ENCODE data around the gene ECI2.

- TF ChIP-seq, protein P1, sequence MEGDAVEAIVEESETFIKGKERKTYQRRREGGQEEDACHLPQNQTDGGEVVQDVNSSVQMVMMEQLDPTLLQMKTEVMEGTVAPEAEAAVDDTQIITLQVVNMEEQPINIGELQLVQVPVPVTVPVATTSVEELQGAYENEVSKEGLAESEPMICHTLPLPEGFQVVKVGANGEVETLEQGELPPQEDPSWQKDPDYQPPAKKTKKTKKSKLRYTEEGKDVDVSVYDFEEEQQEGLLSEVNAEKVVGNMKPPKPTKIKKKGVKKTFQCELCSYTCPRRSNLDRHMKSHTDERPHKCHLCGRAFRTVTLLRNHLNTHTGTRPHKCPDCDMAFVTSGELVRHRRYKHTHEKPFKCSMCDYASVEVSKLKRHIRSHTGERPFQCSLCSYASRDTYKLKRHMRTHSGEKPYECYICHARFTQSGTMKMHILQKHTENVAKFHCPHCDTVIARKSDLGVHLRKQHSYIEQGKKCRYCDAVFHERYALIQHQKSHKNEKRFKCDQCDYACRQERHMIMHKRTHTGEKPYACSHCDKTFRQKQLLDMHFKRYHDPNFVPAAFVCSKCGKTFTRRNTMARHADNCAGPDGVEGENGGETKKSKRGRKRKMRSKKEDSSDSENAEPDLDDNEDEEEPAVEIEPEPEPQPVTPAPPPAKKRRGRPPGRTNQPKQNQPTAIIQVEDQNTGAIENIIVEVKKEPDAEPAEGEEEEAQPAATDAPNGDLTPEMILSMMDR (IDR thresholded peaks at IDR 0.05) = no peak
- TF ChIP-seq EZH2phosphoT487 (IDR thresholded peaks at IDR 0.05) = no peak
- TF ChIP-seq EZH2 (IDR thresholded peaks at IDR 0.05) = no peak
Observed at GRCh38 chr6:4163408-4164116, 28.2 kb upstream of the ECI2 start.
